Natural killer cell treated with Interleukin-12 subunit alpha and Interleukin-12 subunit beta and Interleukin-15 and Interleukin-18, amount 100 ng/mL, for 72 hours (primary cell): ENCODE results near the gene ASXL1. TPM values are rescaled to one million over a fixed set of nuclear protein-coding genes. Genes with fewer than 3 reads are reported as not detected.

Source experiments
- total RNA-seq, 2 donors: library from RNA; stranded (reverse); gene quantifications; one replicate each; pipeline ENCODE4 v1.2.3, GENCODE V29; 2022

ASXL1 gene
- total RNA-seq, 2 donors from 2014 or later, result 119 to 214 TPM

Other genes with a start within 250 kb of the ASXL1 start
- gene TM9SF4, start 248.6 kb upstream of the ASXL1 start, total RNA-seq, result 10 to 100 TPM; 57.9 to 58.1 TPM
- gene PLAGL2, start 150.6 kb upstream of the ASXL1 start, total RNA-seq, result 10 to 100 TPM; 32.8 to 39.4 TPM
- gene POFUT1, start 150.5 kb upstream of the ASXL1 start, total RNA-seq, result 10 to 100 TPM; 36.6 to 50.0 TPM
- 10 to 100 TPM; 51.3 to 61.2 TPM for gene KIF3B, start 80.7 kb upstream of the ASXL1 start, total RNA-seq
- gene NOL4L, start 227.0 kb downstream of the ASXL1 start, total RNA-seq, result 10 to 100 TPM; 20.0 to 20.1 TPM